COR-L47 (cell line): Measurements from ENCODE around the gene MEF2C.
"Not testable (repeated sequence)": the region's sequence is repeated elsewhere in the genome, so short reads cannot be mapped to it uniquely, and the experiment has no call there.

Source experiments
- DNase-seq: peaks from one replicate; lab custom pipeline; 2025; lab: John Stamatoyannopoulos, UW

Gene MEF2C

GRCh38 chr5:88861231-88861630 is 21.8 kb downstream of the MEF2C start:
- DNase-seq: no peak

GRCh38 chr5:88860501-88860900 is 22.5 kb downstream of the MEF2C start:
- no peak for DNase-seq

GRCh38 chr5:88858392-88858791 is 24.6 kb downstream of the MEF2C start:
- DNase-seq: no peak

DNA sequence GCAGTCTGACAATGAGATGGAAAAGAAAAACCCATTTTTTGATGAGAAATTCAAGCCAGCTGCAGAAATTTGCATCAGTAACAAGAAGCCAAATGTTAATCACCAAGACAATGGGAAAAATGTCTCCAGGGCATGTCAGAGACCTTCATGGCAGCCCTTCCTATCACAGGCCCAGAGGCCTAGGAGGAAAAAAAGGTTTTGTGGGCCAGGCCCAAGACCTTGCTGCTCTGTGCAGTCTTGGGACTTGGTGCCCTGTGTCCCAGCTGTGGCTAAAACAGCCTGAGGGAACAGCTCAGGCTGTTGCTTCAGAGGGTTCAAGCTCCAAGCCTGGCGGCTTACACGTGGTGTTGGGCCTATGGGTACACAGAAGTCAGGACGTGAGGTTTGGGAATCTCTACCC is 26.6 kb downstream of the MEF2C start:
- DNase-seq: not testable (repeated sequence)

GRCh38 chr5:88854769-88855168 is 28.2 kb downstream of the MEF2C start:
- DNase-seq: no peak

GRCh38 chr5:88847420-88847819 is 35.6 kb downstream of the MEF2C start:
- DNase-seq: no peak

- no peak for DNase-seq
These were observed 36.5 kb downstream of the MEF2C start for GRCh38 chr5:88846434-88846833.

DNA sequence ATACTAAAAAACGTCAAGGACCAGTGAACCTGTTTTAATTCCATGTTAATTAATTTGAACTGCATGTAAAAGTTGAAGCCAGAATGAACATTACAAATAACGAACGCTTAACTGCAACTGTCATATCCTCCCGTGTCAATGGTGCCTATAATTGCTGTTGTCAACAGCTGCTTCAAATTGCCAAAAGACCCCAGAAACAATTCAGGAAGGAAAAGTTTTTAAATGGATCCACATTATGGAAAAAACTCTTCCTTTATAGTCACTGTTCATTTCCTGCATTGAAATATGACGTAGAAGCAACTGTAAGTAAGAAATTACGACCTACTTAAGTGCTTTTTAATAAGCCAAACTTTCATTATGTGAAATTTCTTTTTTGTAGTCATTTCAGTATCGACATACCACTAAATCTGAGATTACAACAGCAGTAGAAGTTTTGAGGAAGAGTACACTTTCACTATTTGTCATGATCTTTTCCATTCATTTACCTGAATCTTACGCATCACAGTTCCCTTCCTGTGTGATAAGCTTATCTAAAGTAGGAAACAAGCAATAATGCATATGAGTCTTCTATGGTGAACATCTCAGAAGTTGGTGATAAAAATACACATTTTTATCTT is 37.8 kb downstream of the MEF2C start:
- no peak for DNase-seq

DNA sequence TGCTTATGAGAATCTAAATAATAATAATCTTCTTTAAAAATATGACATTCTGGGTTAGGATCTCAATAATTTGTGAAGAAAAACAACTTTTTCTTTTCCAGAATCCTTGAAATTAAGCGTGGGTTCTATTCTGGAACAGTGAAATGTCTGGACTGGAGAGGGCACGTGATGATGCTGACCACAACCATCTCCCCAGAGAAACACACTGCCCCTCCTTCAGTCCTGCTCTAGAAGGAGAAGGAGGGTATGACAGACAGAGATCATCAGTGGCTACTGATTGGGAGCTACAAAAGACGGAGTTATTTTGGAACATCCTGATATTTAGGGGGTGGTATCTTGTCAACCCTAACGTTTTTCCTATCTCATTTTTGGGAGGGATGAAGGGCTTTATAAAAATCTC is 40.2 kb downstream of the MEF2C start:
- DNase-seq: no peak

DNA sequence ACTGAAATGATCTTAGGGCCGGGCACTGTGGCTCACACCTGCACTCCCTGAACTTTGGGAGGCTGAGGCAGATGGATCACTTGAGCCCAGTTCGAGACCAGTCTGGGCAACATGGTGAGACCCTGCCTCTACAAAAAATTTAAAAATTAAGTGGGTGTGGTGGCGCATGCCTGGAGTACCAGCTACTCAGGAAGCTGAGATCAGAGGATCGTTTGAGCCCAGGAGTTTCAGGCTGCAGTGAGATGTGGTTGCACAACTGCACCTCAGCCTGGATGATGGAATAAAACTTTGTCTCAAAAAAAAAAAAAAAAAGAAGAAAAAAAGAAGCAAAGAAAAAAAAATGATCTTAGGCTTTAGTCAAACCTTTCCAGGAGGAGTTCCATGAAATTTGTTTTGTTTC is 41.8 kb downstream of the MEF2C start:
- DNase-seq: no peak

DNA sequence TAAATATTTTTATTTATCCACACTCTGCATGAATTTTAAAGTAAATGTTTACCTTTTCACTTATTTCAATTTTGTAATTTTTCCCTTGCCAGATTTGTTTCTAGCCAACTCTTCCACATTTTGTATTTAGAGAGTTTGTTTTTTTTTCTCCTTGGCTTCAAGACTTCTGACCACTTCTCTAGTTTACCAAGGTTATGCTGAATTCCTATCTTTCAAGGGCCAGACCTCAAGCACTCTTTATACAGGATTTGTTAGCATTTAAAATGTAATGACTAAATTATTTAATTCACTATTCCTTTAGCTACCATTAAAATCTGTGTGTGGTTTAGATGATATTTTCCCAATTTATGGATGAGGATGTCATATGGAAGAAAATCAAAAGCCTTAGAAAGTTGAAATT is 42.5 kb downstream of the MEF2C start:
- DNase-seq: no peak

GRCh38 chr5:88839238-88839637 is 43.7 kb downstream of the MEF2C start:
- no peak for DNase-seq

GRCh38 chr5:88838500-88838899 is 44.5 kb downstream of the MEF2C start:
- DNase-seq: no peak

DNA sequence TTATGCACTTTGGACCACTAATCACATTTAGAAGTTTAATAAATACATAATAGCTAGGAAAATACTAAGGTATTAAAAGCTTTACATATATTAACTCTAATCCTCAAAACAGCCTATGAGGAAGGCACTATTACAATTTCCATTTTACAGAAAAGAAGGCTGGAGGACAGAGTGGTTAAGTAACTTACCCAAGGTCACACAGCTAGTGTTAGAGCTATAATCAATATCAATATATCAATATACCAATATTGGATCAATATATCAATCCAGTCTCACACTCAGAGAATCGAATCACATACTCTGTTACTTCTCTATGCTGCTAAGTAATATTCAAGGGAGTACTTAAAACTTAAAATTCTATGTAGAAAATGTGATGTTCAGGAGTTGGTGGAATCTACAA is 45.2 kb downstream of the MEF2C start:
- DNase-seq: no peak

GRCh38 chr5:88837222-88837621 is 45.8 kb downstream of the MEF2C start:
- DNase-seq: no peak

DNA sequence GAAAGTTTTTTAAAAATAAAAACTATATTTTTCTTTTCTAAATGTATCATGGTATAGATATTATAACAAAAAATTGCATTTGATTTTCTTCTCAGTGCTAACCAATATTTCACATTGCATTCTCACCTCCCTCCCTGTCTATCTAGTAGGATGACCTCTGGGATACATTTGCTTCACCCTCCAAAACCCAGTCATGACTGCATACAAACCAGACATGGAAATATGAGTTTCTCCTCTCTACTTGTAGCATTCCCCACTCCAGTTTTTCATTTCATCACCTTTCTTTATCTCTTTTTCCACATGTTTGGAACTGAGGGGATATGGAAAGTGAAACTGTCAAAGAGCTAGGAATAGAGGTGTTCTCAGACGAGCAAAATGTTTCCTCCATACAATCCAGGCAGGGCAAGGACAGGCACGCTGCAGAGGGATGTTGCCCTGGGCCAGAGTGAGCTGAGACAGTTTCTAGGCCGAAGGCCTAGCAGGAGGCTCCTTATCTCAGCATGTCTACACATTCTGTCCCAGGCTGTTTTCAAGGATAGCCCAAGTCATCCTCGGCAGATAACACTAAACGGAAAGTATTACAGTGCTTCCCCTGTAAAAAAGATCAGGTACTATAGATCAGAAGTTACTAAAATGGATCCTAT is 46.7 kb downstream of the MEF2C start:
- DNase-seq: no peak

DNA sequence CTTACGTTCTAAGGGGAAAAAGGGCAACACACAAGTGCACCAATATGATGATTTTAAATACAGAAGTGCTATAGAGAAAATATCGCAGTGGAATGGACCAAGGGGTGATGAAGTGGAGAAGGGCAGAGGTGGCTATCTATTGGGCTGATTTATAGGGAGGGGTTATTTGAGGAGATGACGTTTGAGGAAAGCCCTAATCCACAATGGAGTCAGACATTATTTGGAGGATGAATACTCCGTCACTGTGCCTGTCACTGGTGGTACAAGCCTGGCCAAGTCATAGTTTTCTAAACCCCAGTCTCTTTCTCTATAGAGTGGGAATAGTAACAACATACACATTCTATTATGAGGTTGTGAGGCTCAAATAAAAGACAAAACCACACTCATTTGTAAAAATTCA is 48.5 kb downstream of the MEF2C start:
- DNase-seq: no peak

GRCh38 chr5:88834131-88834462 is 48.9 kb downstream of the MEF2C start:
- no peak for DNase-seq

DNA sequence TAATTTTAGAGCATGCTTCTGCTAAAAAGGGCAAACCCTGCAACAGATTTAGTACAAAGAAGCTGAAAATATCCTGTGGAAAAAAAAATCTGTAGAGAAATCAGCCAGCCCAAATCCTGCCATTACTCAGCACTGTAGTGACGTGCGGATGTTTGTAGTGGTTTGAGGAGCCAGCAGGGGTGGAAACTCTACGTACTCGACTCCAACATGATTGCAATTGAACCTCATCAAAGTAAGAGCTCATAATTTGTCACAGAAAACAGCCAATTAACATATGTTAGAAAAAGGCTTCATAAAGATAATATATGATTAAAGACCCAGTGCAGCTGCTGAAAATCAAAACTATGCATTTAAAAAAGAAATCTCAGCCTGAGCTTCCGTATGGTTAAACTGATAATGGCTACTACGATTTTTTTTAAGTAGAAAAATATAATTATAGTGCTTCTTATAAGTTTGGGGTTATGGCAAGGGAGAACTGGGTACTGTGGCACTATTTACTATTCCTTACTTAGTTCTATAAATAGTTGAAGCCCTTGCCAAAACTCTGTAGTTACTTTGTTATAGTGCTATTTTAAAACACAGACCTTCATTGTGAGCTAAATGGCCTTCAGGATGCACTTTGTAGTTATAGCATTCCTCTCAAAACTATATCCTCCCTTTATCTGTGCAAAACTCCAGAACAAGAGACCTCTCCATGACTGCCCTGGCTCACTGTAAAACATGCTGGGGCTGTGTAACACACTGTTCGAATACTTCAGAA is 49.4 kb downstream of the MEF2C start:
- DNase-seq: no peak

- no peak for DNase-seq
These were observed 51.2 kb downstream of the MEF2C start for GRCh38 chr5:88831816-88832215.

DNA sequence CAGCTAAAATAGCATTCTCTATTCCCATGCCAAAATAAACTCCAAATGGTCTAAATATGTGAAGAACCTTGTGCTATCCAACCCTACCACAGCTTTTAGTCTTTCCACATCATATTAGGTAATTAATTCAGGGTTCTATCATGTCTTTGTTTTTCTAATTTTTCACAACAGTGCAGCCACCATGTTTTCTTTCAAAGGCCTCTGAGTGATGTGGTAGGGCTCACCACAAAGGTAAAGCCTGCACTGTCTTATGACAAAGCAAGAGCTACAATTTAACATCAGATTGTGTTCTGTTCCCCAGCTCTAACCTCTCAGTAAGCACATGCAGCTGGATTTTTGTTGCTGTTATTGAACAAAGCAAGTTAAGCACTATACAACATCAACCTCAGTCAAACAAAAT is 52.4 kb downstream of the MEF2C start:
- DNase-seq: no peak

- no peak for DNase-seq
These were observed 53.2 kb downstream of the MEF2C start for GRCh38 chr5:88829775-88830174.

- DNase-seq: no peak
These were observed 53.9 kb downstream of the MEF2C start for GRCh38 chr5:88829054-88829453.

DNA sequence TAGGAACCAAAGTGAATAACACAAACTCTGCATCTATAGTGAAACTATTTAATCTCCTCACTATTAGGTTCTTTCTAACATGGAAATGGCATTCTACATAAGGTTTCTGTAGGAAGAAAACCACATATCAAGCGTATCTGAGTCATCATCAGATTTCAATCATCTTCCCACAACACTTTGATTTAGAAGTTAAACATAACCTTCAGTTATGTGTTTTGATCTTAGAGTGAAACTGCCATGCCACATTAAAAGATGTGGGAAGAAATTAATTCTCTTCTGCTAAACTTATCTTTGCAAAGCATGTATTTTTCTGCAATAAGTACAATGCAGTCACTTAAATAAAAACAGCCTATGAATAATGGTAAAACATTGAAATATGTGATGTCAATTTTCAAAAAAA is 55.0 kb downstream of the MEF2C start:
- no peak for DNase-seq
